Occipital lobe (tissue), 2 donors: ENCODE measurements around the gene CEP350. TPM values are rescaled to one million over a fixed set of nuclear protein-coding genes. Genes with fewer than 3 reads are reported as not detected.
"Not testable (repeated sequence)": the region's sequence is repeated elsewhere in the genome, so short reads cannot be mapped to it uniquely, and the experiment has no call there.

ENCODE experiments used
- DNase-seq: peaks from one replicate; lab custom pipeline; 2025; lab: John Stamatoyannopoulos, UW
- total RNA-seq: library from RNA; depleted of rRNA; stranded (reverse); fragments of >200 nt; gene quantifications from one replicate; pipeline ENCODE4 v1.2.3, GENCODE V29; 2014

CEP350 gene
- total RNA-seq, 1 donor from 2014 or later: 119 TPM

GRCh38 chr1:179950651-179951050 is 4.0 kb upstream of the CEP350 start:
- no peak for DNase-seq

GRCh38 chr1:179951383-179952144 is 3.0 kb upstream of the CEP350 start:
- DNase-seq: no peak

- DNase-seq: no peak
These were observed 2.4 kb upstream of the CEP350 start for GRCh38 chr1:179952186-179952585.

- DNase-seq: no peak
These were observed 577 bp upstream of the CEP350 start for GRCh38 chr1:179953974-179954492.

- no peak for DNase-seq
These were observed 674 bp downstream of the CEP350 start for GRCh38 chr1:179955287-179955680.

- DNase-seq: no peak
These were observed 1.1 kb downstream of the CEP350 start for GRCh38 chr1:179955731-179956130.

GRCh38 chr1:179958359-179958758 is 3.7 kb downstream of the CEP350 start:
- DNase-seq: no peak

GRCh38 chr1:179962168-179962567 is 7.6 kb downstream of the CEP350 start:
- not testable (repeated sequence) for DNase-seq

- no peak for DNase-seq
These were observed 11.9 kb downstream of the CEP350 start for GRCh38 chr1:179966551-179966950.

- no peak for DNase-seq
These were observed 13.8 kb downstream of the CEP350 start for GRCh38 chr1:179968284-179968993.

GRCh38 chr1:179968994-179969919 is 14.6 kb downstream of the CEP350 start:
- no peak for DNase-seq

- no peak for DNase-seq
These were observed 15.4 kb downstream of the CEP350 start for GRCh38 chr1:179969962-179970361.

GRCh38 chr1:179971563-179972496 is 17.2 kb downstream of the CEP350 start:
- DNase-seq: no peak

GRCh38 chr1:179973198-179974110 is 18.8 kb downstream of the CEP350 start:
- no peak for DNase-seq

GRCh38 chr1:179976970-179977651 is 22.5 kb downstream of the CEP350 start:
- DNase-seq: no peak

GRCh38 chr1:179978199-179979079 is 23.8 kb downstream of the CEP350 start:
- DNase-seq: no peak

- DNase-seq: no peak
These were observed 29.5 kb downstream of the CEP350 start for GRCh38 chr1:179984101-179984500.

GRCh38 chr1:179984942-179985341 is 30.3 kb downstream of the CEP350 start:
- DNase-seq: no peak
